Measurements from ENCODE around the gene TEF. TPM values are rescaled to one million over a fixed set of nuclear protein-coding genes. Genes with fewer than 3 reads are reported as not detected.

TEF gene
- total RNA-seq, 1 donor = 8.6 TPM

DNA sequence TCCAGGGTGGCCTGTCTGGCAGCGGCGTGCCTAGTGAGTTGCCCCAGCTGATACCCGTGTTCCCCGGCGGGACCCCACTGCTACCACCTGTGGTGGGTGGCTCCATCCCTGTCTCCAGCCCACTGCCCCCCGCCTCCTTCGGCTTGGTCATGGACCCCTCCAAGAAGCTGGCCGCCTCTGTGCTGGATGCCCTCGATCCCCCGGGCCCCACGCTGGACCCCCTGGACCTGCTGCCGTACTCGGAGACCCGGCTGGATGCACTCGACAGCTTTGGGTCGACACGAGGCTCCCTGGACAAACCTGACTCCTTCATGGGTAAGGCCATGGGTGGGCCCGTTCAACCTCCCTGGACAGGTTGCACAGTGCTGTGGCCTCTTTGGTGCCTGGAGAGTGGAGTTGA, 41.9 kb upstream of the TEF start:
- no peak for DNase-seq (ENCODE audit: low read depth)
- no peak overlapping the region for H3K4me3 ChIP-seq (ENCODE audit: low read depth, low read length)

GRCh38 chr22:41340357-41340756, 41.4 kb upstream of the TEF start:
- TF ChIP-seq, protein P1, sequence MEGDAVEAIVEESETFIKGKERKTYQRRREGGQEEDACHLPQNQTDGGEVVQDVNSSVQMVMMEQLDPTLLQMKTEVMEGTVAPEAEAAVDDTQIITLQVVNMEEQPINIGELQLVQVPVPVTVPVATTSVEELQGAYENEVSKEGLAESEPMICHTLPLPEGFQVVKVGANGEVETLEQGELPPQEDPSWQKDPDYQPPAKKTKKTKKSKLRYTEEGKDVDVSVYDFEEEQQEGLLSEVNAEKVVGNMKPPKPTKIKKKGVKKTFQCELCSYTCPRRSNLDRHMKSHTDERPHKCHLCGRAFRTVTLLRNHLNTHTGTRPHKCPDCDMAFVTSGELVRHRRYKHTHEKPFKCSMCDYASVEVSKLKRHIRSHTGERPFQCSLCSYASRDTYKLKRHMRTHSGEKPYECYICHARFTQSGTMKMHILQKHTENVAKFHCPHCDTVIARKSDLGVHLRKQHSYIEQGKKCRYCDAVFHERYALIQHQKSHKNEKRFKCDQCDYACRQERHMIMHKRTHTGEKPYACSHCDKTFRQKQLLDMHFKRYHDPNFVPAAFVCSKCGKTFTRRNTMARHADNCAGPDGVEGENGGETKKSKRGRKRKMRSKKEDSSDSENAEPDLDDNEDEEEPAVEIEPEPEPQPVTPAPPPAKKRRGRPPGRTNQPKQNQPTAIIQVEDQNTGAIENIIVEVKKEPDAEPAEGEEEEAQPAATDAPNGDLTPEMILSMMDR (IDR thresholded peaks at IDR 0.05; ENCODE audit: insufficient read depth, low read depth, low read length) = no peak
- H3K4me3 ChIP-seq (ENCODE audit: low read depth, low read length) = no peak overlapping the region
- no peak for DNase-seq (ENCODE audit: low read depth)

More for the DNA sequence above, 41.9 kb upstream of the TEF start:
- TF ChIP-seq, protein P1 (IDR thresholded peaks at IDR 0.05; ENCODE audit: insufficient read depth, low read depth, low read length) = no peak

GRCh38 chr22:41341012-41341411, 40.7 kb upstream of the TEF start:
- no peak for DNase-seq (ENCODE audit: low read depth)
- H3K4me3 ChIP-seq (ENCODE audit: low read depth, low read length) = no peak overlapping the region
- TF ChIP-seq, protein P1 (IDR thresholded peaks at IDR 0.05; ENCODE audit: insufficient read depth, low read depth, low read length) = no peak

DNA sequence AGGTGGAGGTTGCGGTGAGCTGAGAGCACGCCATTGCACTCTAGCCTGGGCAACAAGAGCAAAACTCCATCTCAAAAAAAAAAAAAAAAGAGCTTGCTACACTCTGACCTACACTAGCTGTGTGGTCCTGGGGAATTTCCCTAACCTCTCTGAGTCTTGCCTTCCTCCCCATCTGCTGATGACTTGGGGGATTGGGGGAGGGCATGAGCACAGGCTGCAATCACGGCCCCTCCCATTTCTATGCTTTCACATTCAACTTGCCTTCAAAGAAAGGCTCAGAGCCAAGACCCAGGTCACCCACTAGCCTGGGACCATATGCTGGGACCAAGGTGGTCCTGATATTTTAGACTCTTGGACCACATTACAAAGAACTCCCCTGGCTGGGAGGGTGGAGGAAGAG, 39.8 kb upstream of the TEF start:
- TF ChIP-seq, protein P1 (IDR thresholded peaks at IDR 0.05; ENCODE audit: insufficient read depth, low read depth, low read length) = no peak
- no peak overlapping the region for H3K4me3 ChIP-seq (ENCODE audit: low read depth, low read length)
- DNase-seq (ENCODE audit: low read depth) = no peak

- no peak overlapping the region for H3K4me3 ChIP-seq (ENCODE audit: low read depth, low read length)
- no peak for DNase-seq (ENCODE audit: low read depth)
- TF ChIP-seq, protein P1 (IDR thresholded peaks at IDR 0.05; ENCODE audit: insufficient read depth, low read depth, low read length) = no peak
These were observed 38.4 kb upstream of the TEF start for GRCh38 chr22:41343300-41343699.

DNA sequence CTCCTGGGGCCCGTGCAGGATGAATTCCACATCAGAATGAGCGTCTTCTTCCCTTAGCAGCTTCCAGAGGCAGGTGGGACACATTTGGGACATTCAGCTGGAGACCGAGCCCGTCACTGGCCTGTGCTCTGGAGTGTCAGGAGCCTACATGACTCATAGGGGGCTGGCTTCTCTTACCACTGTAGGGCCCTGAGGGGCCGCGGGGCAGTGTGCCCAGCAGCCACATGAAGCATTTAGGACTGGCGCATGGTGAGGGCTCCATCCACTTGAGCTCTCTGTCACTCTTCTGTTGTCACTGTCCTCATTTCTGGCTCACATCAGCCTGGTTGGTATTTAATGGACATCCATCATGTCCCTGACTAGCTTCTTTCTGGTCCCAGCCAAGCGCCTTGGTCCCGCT, 38.0 kb upstream of the TEF start:
- TF ChIP-seq, protein P1 (IDR thresholded peaks at IDR 0.05; ENCODE audit: insufficient read depth, low read depth, low read length) = no peak
- DNase-seq (ENCODE audit: low read depth) = no peak
- H3K4me3 ChIP-seq (ENCODE audit: low read depth, low read length) = no peak overlapping the region

- TF ChIP-seq, protein P1 (IDR thresholded peaks at IDR 0.05; ENCODE audit: insufficient read depth, low read depth, low read length) = no peak
- DNase-seq (ENCODE audit: low read depth) = no peak
- H3K4me3 ChIP-seq (ENCODE audit: low read depth, low read length) = no peak overlapping the region
These were observed 37.5 kb upstream of the TEF start for GRCh38 chr22:41344189-41344788.
